ENCODE data around the gene MN1.
A peak's percentile ranks its signal among the peaks of the same experiment; 100 is the strongest.

Gene MN1

GRCh38 chr22:27782088-27782487 is 19.5 kb downstream of the MN1 start:
- DNase-seq (ENCODE audit: low spot score), result no peak

GRCh38 chr22:27780161-27780575 is 21.4 kb downstream of the MN1 start:
- no peak for DNase-seq (ENCODE audit: low spot score)

- no peak for DNase-seq (ENCODE audit: low spot score)
Measured at GRCh38 chr22:27779643-27780042, 21.9 kb downstream of the MN1 start.

- DNase-seq (ENCODE audit: low spot score), result no peak
Measured at GRCh38 chr22:27778294-27779090, 23.1 kb downstream of the MN1 start.

- no peak for DNase-seq (ENCODE audit: low spot score)
Measured at GRCh38 chr22:27777128-27777527, 24.4 kb downstream of the MN1 start.

- DNase-seq (ENCODE audit: low spot score), result peak; percentile 84
Measured at GRCh38 chr22:27776650-27776958, 25.0 kb downstream of the MN1 start.

GRCh38 chr22:27775758-27776649 is 25.6 kb downstream of the MN1 start:
- peak; percentile 81 for DNase-seq (ENCODE audit: low spot score)

GRCh38 chr22:27775087-27775698 is 26.4 kb downstream of the MN1 start:
- peak; percentile 76 for DNase-seq (ENCODE audit: low spot score)

GRCh38 chr22:27774200-27774599 is 27.4 kb downstream of the MN1 start:
- DNase-seq (ENCODE audit: low spot score), result no peak

GRCh38 chr22:27772984-27773498 is 28.5 kb downstream of the MN1 start:
- DNase-seq (ENCODE audit: low spot score), result no peak

GRCh38 chr22:27772081-27772983 is 29.2 kb downstream of the MN1 start:
- DNase-seq (ENCODE audit: low spot score), result no peak

- no peak for DNase-seq (ENCODE audit: low spot score)
Measured at GRCh38 chr22:27771637-27772036, 29.9 kb downstream of the MN1 start.

- DNase-seq (ENCODE audit: low spot score), result no peak
Measured at GRCh38 chr22:27769012-27769411, 32.5 kb downstream of the MN1 start.

GRCh38 chr22:27768027-27768653 is 33.4 kb downstream of the MN1 start:
- no peak for DNase-seq (ENCODE audit: low spot score)

GRCh38 chr22:27766679-27767078 is 34.9 kb downstream of the MN1 start:
- no peak for DNase-seq (ENCODE audit: low spot score)

- DNase-seq (ENCODE audit: low spot score), result no peak
Measured at GRCh38 chr22:27765706-27766291, 35.8 kb downstream of the MN1 start.

- DNase-seq (ENCODE audit: low spot score), result no peak
Measured at GRCh38 chr22:27764722-27765236, 36.8 kb downstream of the MN1 start.

- DNase-seq (ENCODE audit: low spot score), result no peak
Measured at GRCh38 chr22:27761665-27762064, 39.9 kb downstream of the MN1 start.

- no peak for DNase-seq (ENCODE audit: low spot score)
Measured at GRCh38 chr22:27761000-27761399, 40.6 kb downstream of the MN1 start.

- no peak for DNase-seq (ENCODE audit: low spot score)
Measured at GRCh38 chr22:27760474-27760873, 41.1 kb downstream of the MN1 start.

Data from AG20443 (cell line).